Neural cell (in vitro differentiated cells): ENCODE results near the gene C14orf132.

Experiments
- EP300 ChIP-seq: fragments of 450-650 bp; conservative IDR thresholded peaks from 2 replicates; pipeline ENCODE4 v1.6.1; 2014; ENCODE audit warnings: antibody characterized with exemption, mild to moderate bottlenecking, moderate library complexity; ENCODE audit not compliant: poor library complexity, severe bottlenecking
- EZH2 ChIP-seq: fragments of 200-600, 300-800 bp; shearing (Covaris generic), sonication (generic); IDR thresholded peaks from 2 replicates; pipeline ENCODE4 v1.6.1; 2014; ENCODE audit warnings: antibody characterized with exemption, low read length, borderline replicate concordance, mild to moderate bottlenecking; ENCODE audit not compliant: insufficient read depth, poor library complexity, severe bottlenecking
- MXI1 ChIP-seq: fragments of 450-650 bp; conservative IDR thresholded peaks from 2 replicates; pipeline ENCODE4 v1.6.1; 2014; ENCODE audit warnings: antibody characterized with exemption, mild to moderate bottlenecking; ENCODE audit not compliant: poor library complexity, severe bottlenecking
- POLR2AphosphoS5 ChIP-seq: IDR thresholded peaks from 2 replicates; pipeline ENCODE4 v1.6.1; 2012
- RAD21 ChIP-seq: fragments of 450-650 bp; conservative IDR thresholded peaks from 2 replicates; pipeline ENCODE4 v1.6.1; 2014; ENCODE audit warnings: antibody characterized with exemption, mild to moderate bottlenecking, moderate library complexity
- SMC3 ChIP-seq: fragments of 450-650 bp; conservative IDR thresholded peaks from 2 replicates; pipeline ENCODE4 v1.6.1; 2014; ENCODE audit warnings: antibody characterized with exemption, mild to moderate bottlenecking, moderate library complexity; ENCODE audit not compliant: poor library complexity
- TAF1 ChIP-seq: IDR thresholded peaks from 2 replicates; pipeline ENCODE4 v1.6.1; 2012; ENCODE audit warnings: low read depth
- TF ChIP-seq, protein P1 (sequence below): fragments of 450-650 bp; IDR thresholded peaks from 2 replicates; pipeline ENCODE4 v1.5.1; 2014; ENCODE audit warnings: antibody characterized with exemption, mild to moderate bottlenecking, moderate library complexity; ENCODE audit not compliant: poor library complexity, severe bottlenecking
- TF ChIP-seq, protein P2 (sequence below): IDR thresholded peaks from 2 replicates; pipeline ENCODE4 v1.6.1; 2012; ENCODE audit warnings: borderline replicate concordance

DNA sequence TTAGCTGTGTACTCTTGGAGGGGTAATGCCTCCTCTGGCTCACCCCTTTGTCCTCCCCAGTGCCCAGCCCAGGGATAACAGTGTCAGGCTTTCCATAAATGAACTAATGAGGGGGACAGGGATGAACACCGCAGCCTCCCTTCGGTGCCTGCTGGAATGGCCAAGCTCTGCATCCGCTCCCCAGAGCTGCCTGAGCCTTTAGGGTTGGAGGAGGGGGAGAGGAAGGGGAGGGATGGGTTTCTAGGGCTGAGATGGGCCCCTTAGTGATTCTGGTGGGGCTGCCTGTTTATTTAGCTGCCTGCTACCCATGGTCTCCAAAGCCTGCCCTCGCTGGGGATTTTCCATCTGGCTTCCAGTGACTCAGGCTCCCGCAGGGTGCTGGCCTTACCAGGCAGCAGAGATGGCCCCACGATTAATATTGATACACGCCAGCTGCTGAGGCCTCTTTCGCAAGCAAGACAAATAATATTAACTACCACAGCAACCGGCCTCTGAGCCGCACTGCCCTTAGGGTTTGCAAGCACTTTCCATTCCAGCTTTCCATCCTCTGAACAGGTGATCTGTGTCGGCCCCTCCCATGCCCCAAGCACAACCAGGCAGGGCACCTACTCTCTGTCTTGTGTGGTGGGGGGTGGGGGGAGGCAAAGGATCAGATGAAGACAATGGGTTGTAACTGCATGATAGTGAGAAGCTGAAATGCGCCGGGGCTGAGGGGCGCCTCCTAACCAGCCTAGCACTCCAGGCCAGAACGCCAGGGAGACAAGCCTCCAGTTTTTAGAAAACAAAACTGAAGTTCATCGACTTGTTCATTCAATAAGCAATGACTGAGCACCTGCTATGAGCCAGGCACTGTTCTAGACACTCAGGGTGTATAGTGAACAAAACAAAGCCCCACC lies 56.7 kb downstream of the C14orf132 start:
- TF ChIP-seq RAD21 (no peak), EZH2 (no peak), EP300 (no peak), POLR2AphosphoS5 (no peak), MXI1 (no peak), TAF1 (no peak), SMC3 (no peak)
- TF ChIP-seq, protein P1, sequence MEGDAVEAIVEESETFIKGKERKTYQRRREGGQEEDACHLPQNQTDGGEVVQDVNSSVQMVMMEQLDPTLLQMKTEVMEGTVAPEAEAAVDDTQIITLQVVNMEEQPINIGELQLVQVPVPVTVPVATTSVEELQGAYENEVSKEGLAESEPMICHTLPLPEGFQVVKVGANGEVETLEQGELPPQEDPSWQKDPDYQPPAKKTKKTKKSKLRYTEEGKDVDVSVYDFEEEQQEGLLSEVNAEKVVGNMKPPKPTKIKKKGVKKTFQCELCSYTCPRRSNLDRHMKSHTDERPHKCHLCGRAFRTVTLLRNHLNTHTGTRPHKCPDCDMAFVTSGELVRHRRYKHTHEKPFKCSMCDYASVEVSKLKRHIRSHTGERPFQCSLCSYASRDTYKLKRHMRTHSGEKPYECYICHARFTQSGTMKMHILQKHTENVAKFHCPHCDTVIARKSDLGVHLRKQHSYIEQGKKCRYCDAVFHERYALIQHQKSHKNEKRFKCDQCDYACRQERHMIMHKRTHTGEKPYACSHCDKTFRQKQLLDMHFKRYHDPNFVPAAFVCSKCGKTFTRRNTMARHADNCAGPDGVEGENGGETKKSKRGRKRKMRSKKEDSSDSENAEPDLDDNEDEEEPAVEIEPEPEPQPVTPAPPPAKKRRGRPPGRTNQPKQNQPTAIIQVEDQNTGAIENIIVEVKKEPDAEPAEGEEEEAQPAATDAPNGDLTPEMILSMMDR: no peak
- TF ChIP-seq, protein P2, sequence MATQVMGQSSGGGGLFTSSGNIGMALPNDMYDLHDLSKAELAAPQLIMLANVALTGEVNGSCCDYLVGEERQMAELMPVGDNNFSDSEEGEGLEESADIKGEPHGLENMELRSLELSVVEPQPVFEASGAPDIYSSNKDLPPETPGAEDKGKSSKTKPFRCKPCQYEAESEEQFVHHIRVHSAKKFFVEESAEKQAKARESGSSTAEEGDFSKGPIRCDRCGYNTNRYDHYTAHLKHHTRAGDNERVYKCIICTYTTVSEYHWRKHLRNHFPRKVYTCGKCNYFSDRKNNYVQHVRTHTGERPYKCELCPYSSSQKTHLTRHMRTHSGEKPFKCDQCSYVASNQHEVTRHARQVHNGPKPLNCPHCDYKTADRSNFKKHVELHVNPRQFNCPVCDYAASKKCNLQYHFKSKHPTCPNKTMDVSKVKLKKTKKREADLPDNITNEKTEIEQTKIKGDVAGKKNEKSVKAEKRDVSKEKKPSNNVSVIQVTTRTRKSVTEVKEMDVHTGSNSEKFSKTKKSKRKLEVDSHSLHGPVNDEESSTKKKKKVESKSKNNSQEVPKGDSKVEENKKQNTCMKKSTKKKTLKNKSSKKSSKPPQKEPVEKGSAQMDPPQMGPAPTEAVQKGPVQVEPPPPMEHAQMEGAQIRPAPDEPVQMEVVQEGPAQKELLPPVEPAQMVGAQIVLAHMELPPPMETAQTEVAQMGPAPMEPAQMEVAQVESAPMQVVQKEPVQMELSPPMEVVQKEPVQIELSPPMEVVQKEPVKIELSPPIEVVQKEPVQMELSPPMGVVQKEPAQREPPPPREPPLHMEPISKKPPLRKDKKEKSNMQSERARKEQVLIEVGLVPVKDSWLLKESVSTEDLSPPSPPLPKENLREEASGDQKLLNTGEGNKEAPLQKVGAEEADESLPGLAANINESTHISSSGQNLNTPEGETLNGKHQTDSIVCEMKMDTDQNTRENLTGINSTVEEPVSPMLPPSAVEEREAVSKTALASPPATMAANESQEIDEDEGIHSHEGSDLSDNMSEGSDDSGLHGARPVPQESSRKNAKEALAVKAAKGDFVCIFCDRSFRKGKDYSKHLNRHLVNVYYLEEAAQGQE: no peak
